ENCODE data around the gene INTS4. TPM values are rescaled to one million over a fixed set of nuclear protein-coding genes. Genes with fewer than 3 reads are reported as not detected.

INTS4 gene
- total RNA-seq, 2 experiments from 2014 or later = 50.6 to 57.0 TPM

DNA sequence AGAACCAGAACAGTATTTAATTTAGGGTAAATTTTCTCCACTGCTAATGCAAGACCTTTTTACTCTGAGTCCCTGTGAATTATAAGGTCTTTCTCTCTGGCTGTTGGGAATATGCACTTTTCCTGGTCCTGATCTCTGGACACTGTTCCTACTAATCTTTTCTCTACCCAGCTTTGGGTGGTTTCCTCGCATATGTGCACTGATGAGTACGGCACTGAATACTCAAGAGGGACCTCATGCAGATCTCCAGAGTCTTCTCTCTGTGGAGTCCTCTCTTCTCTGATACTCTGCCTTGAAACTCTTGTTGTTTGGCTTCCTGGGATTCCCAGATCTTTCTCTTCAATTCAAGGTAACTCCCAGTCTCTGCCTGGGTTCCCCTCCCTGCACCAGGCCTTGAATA is 14.6 kb upstream of the INTS4 start:
- POLR2A ChIA-PET = interaction anchor here (3.6 kb wide), 1 partner anchor 12 kb away, joined by 10 read pairs; no protein-coding TSS in a partner anchor
- DNase-seq (ENCODE audit: low spot score) = no peak
- Histone ChIP-seq H3K4me2 (ENCODE audit: low read length) (no peak overlapping the region), H3K27ac (ENCODE audit: low read depth, low read length, poor library complexity, severe bottlenecking) (no peak overlapping the region), H3K9me2 (ENCODE audit: insufficient read depth, low read length) (no peaks in the 10 kb centered on the region), H3K4me3 (ENCODE audit: low read depth, low read length, poor library complexity, severe bottlenecking) (no peak overlapping the region), H3K9me3 (ENCODE audit: low read length) (no peaks in the 10 kb centered on the region), H3K4me1 (ENCODE audit: insufficient read depth, low read length, poor library complexity, severe bottlenecking) (no peaks in the 10 kb centered on the region), H3K36me3 (ENCODE audit: insufficient read depth, low read length) (no peaks in the 10 kb centered on the region), H4K20me1 (ENCODE audit: insufficient read depth, low read length) (no peaks in the 10 kb centered on the region), H3K79me2 (ENCODE audit: insufficient read depth, low read depth, low read length) (no peaks in the 10 kb centered on the region), H2AFZ (ENCODE audit: low read length) (no peak overlapping the region)
- BruUV-seq (replicated peaks) = no TSS peak
- CTCF ChIA-PET (ENCODE audit: unreplicated experiment) = no interaction called here
- TF ChIP-seq, protein P1, sequence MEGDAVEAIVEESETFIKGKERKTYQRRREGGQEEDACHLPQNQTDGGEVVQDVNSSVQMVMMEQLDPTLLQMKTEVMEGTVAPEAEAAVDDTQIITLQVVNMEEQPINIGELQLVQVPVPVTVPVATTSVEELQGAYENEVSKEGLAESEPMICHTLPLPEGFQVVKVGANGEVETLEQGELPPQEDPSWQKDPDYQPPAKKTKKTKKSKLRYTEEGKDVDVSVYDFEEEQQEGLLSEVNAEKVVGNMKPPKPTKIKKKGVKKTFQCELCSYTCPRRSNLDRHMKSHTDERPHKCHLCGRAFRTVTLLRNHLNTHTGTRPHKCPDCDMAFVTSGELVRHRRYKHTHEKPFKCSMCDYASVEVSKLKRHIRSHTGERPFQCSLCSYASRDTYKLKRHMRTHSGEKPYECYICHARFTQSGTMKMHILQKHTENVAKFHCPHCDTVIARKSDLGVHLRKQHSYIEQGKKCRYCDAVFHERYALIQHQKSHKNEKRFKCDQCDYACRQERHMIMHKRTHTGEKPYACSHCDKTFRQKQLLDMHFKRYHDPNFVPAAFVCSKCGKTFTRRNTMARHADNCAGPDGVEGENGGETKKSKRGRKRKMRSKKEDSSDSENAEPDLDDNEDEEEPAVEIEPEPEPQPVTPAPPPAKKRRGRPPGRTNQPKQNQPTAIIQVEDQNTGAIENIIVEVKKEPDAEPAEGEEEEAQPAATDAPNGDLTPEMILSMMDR (conservative IDR thresholded peaks at IDR 0.05; ENCODE audit: low read length) = no peak
- no peak for TF ChIP-seq EZH2phosphoT487 (IDR thresholded peaks at IDR 0.05; ENCODE audit: borderline replicate concordance, low read depth, low read length)
- intact Hi-C loops (cut with micrococcal nuclease; ENCODE audit: unreplicated experiment) = no loop called here

DNA sequence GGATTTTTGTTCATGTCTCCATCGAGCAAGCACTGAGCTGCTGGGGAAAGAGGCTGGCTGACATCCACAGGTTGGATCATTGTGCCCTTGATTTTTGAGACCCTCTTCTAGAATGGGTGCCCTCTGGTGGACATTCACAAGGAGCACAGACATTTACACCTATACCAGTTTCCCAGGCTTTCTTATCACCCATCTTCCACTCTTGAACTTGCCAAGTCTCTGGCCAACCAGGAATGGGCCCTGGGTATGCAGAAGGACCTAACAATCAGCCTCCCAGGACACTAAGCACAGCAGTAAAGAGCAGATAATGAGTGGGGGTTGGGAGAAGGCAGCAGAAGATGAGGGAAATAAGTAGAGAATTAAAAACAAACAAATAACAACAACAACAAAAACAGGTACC is 5.7 kb upstream of the INTS4 start:
- no peak overlapping the region for H3K4me3 ChIP-seq (ENCODE audit: low read depth, low read length, poor library complexity, severe bottlenecking)
- POLR2A ChIA-PET = interaction anchor here (0.5 to 1.6 kb wide), 4 partner anchors 8 to 370 kb away, joined by 3 to 4 read pairs (median 3); no protein-coding TSS in a partner anchor
- CTCF ChIA-PET (ENCODE audit: unreplicated experiment) = interaction anchor here (1.0 kb wide), 2 partner anchors 45 to 180 kb away, joined by 3 to 4 read pairs; no protein-coding TSS in a partner anchor
- no peaks in the 10 kb centered on the region for H3K79me2 ChIP-seq (ENCODE audit: insufficient read depth, low read depth, low read length)
- H3K4me1 ChIP-seq (ENCODE audit: insufficient read depth, low read length, poor library complexity, severe bottlenecking) = peaks cover 32% of the 10 kb centered on the region
- peak overlapping the region; percentile 91 for H3K27ac ChIP-seq (ENCODE audit: low read depth, low read length, poor library complexity, severe bottlenecking)
- peak; percentile 83 for DNase-seq (ENCODE audit: low spot score)
- peak overlapping the region; percentile 81 for H2AFZ ChIP-seq (ENCODE audit: low read length)
- no TSS peak for BruUV-seq (replicated peaks)
- peak overlapping the region; percentile 57 for H3K4me2 ChIP-seq (ENCODE audit: low read length)
- no peaks in the 10 kb centered on the region for H3K9me2 ChIP-seq (ENCODE audit: insufficient read depth, low read length)
- no peaks in the 10 kb centered on the region for H3K36me3 ChIP-seq (ENCODE audit: insufficient read depth, low read length)
- intact Hi-C loops (cut with micrococcal nuclease; ENCODE audit: unreplicated experiment) = loop anchor here (2.0 to 5.0 kb wide), 2 partner anchors 47 to 223 kb away; no protein-coding TSS in a partner anchor
- no peaks in the 10 kb centered on the region for H4K20me1 ChIP-seq (ENCODE audit: insufficient read depth, low read length)
- H3K9me3 ChIP-seq (ENCODE audit: low read length) = no peaks in the 10 kb centered on the region
- TF ChIP-seq EZH2phosphoT487 (IDR thresholded peaks at IDR 0.05; ENCODE audit: borderline replicate concordance, low read depth, low read length) = no peak
- TF ChIP-seq, protein P1 (conservative IDR thresholded peaks at IDR 0.05; ENCODE audit: low read length) = peak; percentile 88

DNA sequence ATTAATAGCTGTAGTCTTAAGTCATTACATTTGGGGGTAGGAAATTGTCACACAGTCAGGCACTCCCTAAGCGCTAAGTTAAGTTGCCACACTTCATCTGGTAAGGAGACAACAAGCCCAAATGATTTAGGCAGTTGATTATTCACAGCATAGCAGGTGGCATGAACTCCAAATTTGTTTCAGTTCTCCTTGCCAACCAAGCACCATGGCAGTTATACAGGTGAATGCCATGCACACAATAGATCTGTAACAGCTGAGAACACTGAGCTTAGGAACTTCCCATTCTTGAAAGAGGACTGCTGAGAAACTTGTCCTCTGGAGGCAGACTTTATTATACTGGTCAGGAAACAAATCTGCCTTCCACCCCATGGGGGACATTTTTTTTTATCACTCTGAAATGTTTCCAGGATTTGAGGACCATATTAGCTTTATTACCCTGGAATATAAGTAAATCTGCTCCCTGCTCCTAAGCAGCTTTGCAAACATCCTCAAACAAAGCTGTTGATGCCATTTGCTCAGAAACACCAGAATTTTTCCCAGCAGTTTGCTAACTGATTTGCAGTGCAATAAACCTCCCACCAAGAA is 5.1 kb upstream of the INTS4 start:
- no peaks in the 10 kb centered on the region for H3K9me3 ChIP-seq (ENCODE audit: low read length)
- no TSS peak for BruUV-seq (replicated peaks)

More for the DNA sequence above, 5.1 kb upstream of the INTS4 start:
- DNase-seq (ENCODE audit: low spot score) = peak; percentile 80
- H3K4me3 ChIP-seq (ENCODE audit: low read depth, low read length, poor library complexity, severe bottlenecking) = no peak overlapping the region
- no peaks in the 10 kb centered on the region for H3K9me2 ChIP-seq (ENCODE audit: insufficient read depth, low read length)
- peaks cover 35% of the 10 kb centered on the region for H3K4me1 ChIP-seq (ENCODE audit: insufficient read depth, low read length, poor library complexity, severe bottlenecking)
- peak overlapping the region; percentile 81 for H2AFZ ChIP-seq (ENCODE audit: low read length)
- ChIA-PET CTCF (ENCODE audit: unreplicated experiment) (interaction anchor here (0.6 to 1.0 kb wide), 3 partner anchors 24 to 180 kb away, joined by 3 to 4 read pairs (median 3); no protein-coding TSS in a partner anchor), POLR2A (interaction anchor here (0.6 to 1.6 kb wide), 6 partner anchors 8 to 369 kb away, joined by 3 to 8 read pairs (median 3); no protein-coding TSS in a partner anchor)
- TF ChIP-seq EZH2phosphoT487 (IDR thresholded peaks at IDR 0.05; ENCODE audit: borderline replicate concordance, low read depth, low read length) = no peak
- no peaks in the 10 kb centered on the region for H3K79me2 ChIP-seq (ENCODE audit: insufficient read depth, low read depth, low read length)
- peak overlapping the region; percentile 57 for H3K4me2 ChIP-seq (ENCODE audit: low read length)
- peak overlapping the region; percentile 91 for H3K27ac ChIP-seq (ENCODE audit: low read depth, low read length, poor library complexity, severe bottlenecking)
- H3K36me3 ChIP-seq (ENCODE audit: insufficient read depth, low read length) = no peaks in the 10 kb centered on the region
- intact Hi-C loops (cut with micrococcal nuclease; ENCODE audit: unreplicated experiment) = loop anchor here (2.0 to 10.0 kb wide), 4 partner anchors 48 to 1555 kb away; partner anchors contain the start of genes ALG8 and EMSY
- no peaks in the 10 kb centered on the region for H4K20me1 ChIP-seq (ENCODE audit: insufficient read depth, low read length)
